GM12878 (cell line): Measurements from ENCODE around the gene CACNA2D3. TPM values are rescaled to one million over a fixed set of nuclear protein-coding genes. Genes with fewer than 3 reads are reported as not detected.

Experiments
- ATF3 ChIP-seq: IDR thresholded peaks from 2 replicates; pipeline ENCODE4 v1.6.1; 2011; ENCODE audit warnings: low read depth, mild to moderate bottlenecking, low read length, moderate library complexity, borderline replicate concordance; ENCODE audit errors: extremely low read depth
- CHD1 ChIP-seq: IDR thresholded peaks from 2 replicates; pipeline ENCODE4 v1.6.1; 2012; ENCODE audit warnings: low read depth, low read length, improper control_type of control experiment
- CUX1 ChIP-seq: IDR thresholded peaks from 2 replicates; pipeline ENCODE4 v1.6.1; 2012; ENCODE audit warnings: improper control_type of control experiment, low read depth, low read length; ENCODE audit not compliant: insufficient replicate concordance
- ETV6 ChIP-seq, 2 experiments: fragments of 450-650 bp in 1 of 2; IDR thresholded peaks in 1 of 2; conservative IDR thresholded peaks in 1 of 2; 2 replicates each; pipeline ENCODE4 v1.6.1; 2014; ENCODE audit warnings: antibody characterized with exemption in 1 of 2, borderline replicate concordance in 1 of 2, low read depth in 1 of 2, mild to moderate bottlenecking in 1 of 2, moderate library complexity in 1 of 2
- TBL1XR1 ChIP-seq: IDR thresholded peaks from 2 replicates; pipeline ENCODE4 v1.6.1; 2012; ENCODE audit warnings: low read depth, low read length, improper control_type of control experiment
- YBX1 ChIP-seq: fragments of 450-650 bp; IDR thresholded peaks from 2 replicates; pipeline ENCODE4 v1.6.1; 2016; ENCODE audit warnings: antibody characterized with exemption
- polyA plus RNA-seq, 11 experiments: library from polyadenylated mRNA; depleted of rRNA in 4 of 11; unstranded in 6 of 11; stranded (reverse) in 5 of 11; fragments of >200 nt; fragmentation: Nextera tagmentation in 4 of 11; fragmentation: Illumina TruSeq in 1 of 11; extraction: Ambion mirVana in 4 of 11; extraction: Trizol in 1 of 11; gene quantifications; 1 replicate in 1 of 11; 2 replicates in 10 of 11; pipeline versions ENCODE4 v1.2.1 to v1.2.3, GENCODE V29; 2011 to 2016; ENCODE audit warnings: inconsistent platforms in 2 of 11, missing spikeins in 2 of 11, low read depth in 1 of 11
- total RNA-seq, 4 experiments: library from RNA; depleted of rRNA in 3 of 4; stranded (reverse); fragments of >200 nt in 3 of 4; fragmentation: Illumina TruSeq in 1 of 4; extraction: Trizol in 1 of 4; gene quantifications; 2 replicates each; pipeline versions ENCODE4 v1.2.1 to v1.2.3, GENCODE V29; 2013 to 2021
- TF ChIP-seq, protein P1 (sequence below): IDR thresholded peaks from 2 replicates; pipeline ENCODE4 v1.6.1; 2011; ENCODE audit warnings: borderline replicate concordance, low read depth, mild to moderate bottlenecking, moderate library complexity, low read length; ENCODE audit not compliant: insufficient read depth, poor library complexity, severe bottlenecking

The CACNA2D3 gene
- total and polyA plus RNA-seq, 10 of the 15 experiments (the other 5 are each of a cell fraction or from before 2014, with no cell fraction given), result not detected

DNA sequence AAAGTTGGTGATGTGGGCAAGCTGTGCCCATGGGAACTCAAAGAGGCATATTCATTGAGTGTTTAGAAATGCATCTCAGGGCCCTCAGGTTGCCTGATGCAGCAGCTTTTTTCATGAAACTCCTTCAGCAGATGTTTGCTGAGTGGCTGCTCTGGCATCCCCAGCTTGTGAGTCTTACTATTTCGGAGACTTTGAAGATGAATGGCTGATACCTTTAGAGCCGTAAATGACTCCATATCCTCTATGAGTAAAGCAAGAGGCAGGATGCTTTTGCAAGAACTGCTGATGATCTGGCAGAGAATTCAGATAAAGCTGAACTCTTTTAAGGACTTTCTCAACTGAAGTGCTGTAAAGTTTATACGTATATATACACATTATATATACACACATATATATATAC lies 384.3 kb downstream of the CACNA2D3 start (continued):
- no peak for TF ChIP-seq CUX1
- TF ChIP-seq ETV6 (conservative IDR thresholded peaks at IDR 0.05 in 1 of 2, IDR thresholded peaks at IDR 0.05 in 1 of 2; ENCODE audit: borderline replicate concordance in 1 of 2, low read depth in 1 of 2), result no peak
- TF ChIP-seq TBL1XR1, result no peak
- no peak for TF ChIP-seq YBX1
- no peak for TF ChIP-seq CHD1
- TF ChIP-seq ATF3, result no peak
- TF ChIP-seq, protein P1, sequence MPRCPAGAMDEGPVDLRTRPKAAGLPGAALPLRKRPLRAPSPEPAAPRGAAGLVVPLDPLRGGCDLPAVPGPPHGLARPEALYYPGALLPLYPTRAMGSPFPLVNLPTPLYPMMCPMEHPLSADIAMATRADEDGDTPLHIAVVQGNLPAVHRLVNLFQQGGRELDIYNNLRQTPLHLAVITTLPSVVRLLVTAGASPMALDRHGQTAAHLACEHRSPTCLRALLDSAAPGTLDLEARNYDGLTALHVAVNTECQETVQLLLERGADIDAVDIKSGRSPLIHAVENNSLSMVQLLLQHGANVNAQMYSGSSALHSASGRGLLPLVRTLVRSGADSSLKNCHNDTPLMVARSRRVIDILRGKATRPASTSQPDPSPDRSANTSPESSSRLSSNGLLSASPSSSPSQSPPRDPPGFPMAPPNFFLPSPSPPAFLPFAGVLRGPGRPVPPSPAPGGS, result no peak
